NCI-H82 (cell line): Measurements from ENCODE around the gene SLC4A1AP.
"Not testable (repeated sequence)": the region's sequence is repeated elsewhere in the genome, so short reads cannot be mapped to it uniquely, and the experiment has no call there.

ENCODE experiments used
- DNase-seq: peaks from one replicate; lab custom pipeline; 2025; lab: John Stamatoyannopoulos, UW

SLC4A1AP gene, protein sequence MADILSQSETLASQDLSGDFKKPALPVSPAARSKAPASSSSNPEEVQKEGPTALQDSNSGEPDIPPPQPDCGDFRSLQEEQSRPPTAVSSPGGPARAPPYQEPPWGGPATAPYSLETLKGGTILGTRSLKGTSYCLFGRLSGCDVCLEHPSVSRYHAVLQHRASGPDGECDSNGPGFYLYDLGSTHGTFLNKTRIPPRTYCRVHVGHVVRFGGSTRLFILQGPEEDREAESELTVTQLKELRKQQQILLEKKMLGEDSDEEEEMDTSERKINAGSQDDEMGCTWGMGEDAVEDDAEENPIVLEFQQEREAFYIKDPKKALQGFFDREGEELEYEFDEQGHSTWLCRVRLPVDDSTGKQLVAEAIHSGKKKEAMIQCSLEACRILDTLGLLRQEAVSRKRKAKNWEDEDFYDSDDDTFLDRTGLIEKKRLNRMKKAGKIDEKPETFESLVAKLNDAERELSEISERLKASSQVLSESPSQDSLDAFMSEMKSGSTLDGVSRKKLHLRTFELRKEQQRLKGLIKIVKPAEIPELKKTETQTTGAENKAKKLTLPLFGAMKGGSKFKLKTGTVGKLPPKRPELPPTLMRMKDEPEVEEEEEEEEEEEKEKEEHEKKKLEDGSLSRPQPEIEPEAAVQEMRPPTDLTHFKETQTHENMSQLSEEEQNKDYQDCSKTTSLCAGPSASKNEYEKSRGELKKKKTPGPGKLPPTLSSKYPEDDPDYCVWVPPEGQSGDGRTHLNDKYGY

DNA sequence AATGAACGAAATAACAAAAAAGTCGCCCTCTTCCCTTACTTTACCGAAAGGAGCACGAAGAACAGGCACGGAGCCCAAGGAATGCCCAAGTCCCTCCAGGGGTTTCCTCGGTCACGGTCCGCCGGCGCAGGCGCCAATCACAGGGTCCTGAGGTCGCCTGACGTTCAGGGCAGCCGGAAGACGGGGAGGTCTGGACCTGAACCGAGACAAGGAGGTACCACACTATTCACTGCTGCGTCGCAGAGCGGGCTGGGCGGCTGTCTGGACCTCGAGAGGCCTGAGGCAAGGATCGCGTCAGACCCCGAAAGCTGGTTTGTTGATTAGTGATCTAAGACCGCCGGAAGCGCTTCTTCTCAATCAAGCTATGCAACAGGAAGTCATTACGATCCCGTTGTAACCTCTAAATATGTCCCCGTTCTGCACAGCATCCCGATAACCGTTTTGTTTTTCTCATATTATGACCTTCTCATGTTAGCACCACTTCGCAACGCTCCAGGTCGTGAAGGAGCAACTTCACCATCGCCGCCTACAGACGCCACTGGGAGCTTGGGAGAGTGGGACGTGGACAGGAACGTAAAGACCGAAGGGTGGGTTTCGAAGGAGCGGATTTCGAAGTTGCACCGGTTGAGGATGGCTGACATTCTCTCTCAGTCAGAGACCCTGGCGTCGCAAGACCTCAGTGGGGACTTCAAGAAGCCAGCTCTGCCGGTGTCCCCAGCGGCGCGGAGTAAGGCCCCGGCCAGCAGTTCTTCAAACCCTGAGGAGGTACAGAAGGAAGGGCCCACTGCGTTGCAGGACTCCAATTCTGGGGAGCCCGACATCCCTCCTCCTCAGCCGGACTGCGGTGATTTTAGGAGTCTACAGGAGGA is at the start of gene SLC4A1AP, which contains the start of gene SUPT7L:
TSS of gene SLC4A1AP (plus strand) at position 605 of the 869 bp plus-strand sequence. CDS start at position 631, 26 bp downstream.
TSS of gene SUPT7L (minus strand) at position 330 of the 869 bp plus-strand sequence. CDS start 1,422 bp downstream, outside the sequence.
- peak; percentile 93 for DNase-seq

DNA sequence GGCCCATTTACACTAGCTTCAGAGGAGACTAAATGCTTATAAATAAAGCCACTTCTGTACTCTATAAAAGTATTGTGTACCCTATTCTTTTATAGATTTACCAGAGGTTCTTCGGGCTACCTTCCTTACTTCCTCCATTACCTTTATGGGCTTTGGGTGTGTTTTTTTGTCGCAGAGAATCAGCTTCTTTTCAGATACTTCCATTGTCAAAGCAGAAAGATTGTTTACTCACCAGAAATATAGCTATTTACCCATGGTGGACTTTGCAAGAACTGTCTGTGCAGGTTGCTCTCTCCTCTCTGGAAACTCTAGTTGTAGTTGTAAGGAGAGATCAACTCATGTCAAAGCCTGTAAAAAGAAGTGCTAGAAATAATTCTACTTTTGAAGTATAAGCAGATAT is 49.7 kb upstream of the SLC4A1AP start:
- no peak for DNase-seq

DNA sequence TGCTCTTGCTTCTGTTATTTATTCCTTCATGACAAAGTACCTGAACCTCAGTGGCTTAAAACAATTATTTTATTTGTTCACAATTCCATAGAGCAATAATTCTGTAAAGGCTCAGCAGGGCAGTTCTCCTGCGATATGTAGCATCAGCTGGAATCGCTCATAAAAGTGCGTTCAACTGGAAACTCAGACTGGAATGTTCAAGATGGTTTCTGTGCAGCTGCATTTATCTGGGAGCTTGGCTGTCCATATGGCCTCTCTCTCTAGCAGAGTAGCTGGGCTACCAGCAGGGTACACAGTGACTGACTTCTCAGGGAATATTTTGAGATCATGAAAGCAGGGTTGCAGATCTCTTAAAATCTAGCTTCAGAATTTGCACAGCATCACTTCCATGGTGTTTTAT is 48.4 kb upstream of the SLC4A1AP start:
- DNase-seq = peak; percentile 2

- peak; percentile 8 for DNase-seq
Measured at GRCh38 chr2:27621524-27621923, 42.2 kb upstream of the SLC4A1AP start.

GRCh38 chr2:27622921-27623384 is 40.7 kb upstream of the SLC4A1AP start:
- no peak for DNase-seq

DNA sequence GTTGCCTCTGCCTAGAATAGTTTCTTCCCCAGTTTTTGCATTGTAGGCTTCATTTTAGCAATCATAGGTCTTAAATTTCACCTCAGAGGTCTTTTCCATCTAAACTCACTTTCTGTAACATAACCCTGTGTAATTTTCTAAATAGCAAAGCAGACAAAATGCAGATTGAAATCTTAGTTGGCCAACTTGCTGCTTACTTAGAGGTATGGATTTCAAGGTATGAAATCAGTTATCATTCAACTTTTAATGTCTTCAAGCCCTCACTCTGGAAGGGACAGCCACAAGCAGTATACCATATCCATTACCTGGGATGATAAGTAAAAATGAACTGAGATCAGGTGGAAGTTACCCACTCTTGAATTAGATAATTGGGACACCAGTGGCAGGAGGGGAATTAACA is 38.7 kb upstream of the SLC4A1AP start:
- no peak for DNase-seq

DNA sequence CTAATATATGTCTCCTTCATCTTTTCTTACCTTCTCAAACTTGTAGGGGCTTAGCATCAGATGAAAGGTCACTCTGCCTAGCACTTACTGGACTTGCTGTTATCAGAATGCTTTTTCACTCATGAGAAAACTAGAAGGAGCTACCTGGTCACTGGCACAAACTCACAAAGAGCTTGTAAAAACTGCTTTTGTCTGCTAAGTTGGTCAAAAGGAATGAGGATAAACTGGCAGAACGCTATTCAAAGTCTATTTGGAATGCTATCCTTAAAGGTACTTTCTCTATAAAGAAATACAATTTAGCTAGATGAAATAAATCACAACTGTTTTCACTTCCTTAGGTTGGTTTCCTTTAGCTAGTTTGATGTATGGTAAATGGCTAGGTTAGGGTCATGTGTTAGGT is 37.4 kb upstream of the SLC4A1AP start:
- not testable (repeated sequence) for DNase-seq

DNA sequence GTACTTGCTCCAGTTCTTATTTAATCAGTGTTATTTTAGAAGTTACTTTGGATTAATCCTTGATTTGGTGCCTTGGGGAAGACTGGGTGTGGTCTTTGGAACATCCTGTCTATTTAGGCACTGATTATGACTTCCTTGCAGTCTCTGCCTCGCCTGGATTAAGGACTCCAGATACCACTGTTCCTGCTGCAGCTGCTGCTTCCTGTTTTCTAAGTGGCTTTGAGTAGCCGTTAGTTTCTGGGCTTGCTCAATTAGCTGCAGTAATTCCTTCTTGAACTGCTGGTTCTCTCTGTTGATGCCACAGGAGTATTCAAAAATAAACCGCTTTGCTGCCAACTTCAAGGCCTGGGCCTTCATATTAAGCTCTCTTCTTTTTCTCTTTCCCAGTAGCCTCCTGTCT is 36.8 kb upstream of the SLC4A1AP start:
- DNase-seq = peak; percentile 88

DNA sequence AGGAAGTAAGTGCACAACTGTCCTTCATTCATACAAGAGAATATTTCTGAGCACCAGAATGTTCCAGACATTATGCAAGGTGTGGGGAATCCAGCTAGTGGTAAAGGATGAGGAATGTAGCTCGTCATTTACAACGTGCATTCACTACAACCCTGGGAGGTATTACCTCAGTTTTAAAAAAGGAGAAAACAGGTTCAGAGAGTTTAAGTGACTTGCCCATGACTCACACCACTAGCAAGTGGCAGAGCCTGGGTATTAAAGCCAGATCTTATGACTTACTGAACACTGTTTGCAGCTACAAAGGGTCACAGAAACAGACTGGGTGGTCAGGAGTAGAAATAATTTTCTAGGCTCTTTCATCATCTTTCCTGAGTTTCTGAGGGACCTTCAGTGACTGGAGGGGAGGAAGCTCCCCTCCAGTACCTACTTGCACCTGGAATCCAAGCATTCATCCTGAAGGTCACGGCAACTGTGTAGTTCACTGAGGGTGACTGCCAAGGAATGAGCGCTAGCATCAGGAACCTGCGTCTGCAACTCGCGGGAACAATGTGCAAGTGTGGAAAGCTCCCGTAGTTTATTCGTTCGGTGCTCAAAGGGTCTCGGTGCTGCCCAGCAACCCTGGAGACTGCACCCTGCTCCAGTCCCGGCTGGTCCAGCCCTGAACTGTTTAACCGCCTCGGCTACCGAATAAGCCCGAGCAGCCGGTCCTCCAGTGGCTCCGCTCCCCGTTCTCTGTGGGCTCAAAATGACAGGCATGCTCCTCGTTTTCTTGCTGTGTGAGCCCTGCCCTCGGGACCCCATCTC is 35.5 kb upstream of the SLC4A1AP start:
- peak; percentile 48 for DNase-seq

- DNase-seq = peak; percentile 93
Measured at GRCh38 chr2:27628767-27629709, 34.7 kb upstream of the SLC4A1AP start, which contains the start of the genes CCDC121 and GPN1. Gene CCDC121 (minus strand): TSS chr2:27629012. CDS start chr2:27627799, 1,213 bp downstream. Gene GPN1 (plus strand): TSS chr2:27629050. CDS start chr2:27629059, 9 bp downstream.

DNA sequence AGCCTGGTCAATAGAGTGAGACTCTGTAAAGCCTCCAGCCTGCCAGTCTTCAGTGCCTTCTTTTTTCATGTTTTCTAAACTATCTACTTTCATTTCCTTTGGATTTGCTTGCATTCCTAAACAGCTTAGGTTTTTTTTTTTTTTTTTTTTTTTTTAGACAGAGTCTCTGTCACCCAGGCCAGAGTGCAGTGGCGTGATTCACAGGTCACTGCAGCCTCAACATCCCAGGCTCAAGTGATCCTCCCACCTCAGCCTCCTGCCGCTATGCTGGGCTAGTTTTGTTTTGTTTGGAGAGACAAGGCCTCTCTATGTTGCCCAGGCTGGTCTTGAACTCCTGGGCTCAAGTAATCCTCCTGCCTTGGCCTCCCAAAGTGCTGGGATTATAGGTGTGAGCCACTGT is 33.4 kb upstream of the SLC4A1AP start:
- DNase-seq = not testable (repeated sequence)

- DNase-seq = no peak
Measured at GRCh38 chr2:27634291-27634690, 29.4 kb upstream of the SLC4A1AP start.

- no peak for DNase-seq
Measured at GRCh38 chr2:27636766-27637165, 26.9 kb upstream of the SLC4A1AP start.

DNA sequence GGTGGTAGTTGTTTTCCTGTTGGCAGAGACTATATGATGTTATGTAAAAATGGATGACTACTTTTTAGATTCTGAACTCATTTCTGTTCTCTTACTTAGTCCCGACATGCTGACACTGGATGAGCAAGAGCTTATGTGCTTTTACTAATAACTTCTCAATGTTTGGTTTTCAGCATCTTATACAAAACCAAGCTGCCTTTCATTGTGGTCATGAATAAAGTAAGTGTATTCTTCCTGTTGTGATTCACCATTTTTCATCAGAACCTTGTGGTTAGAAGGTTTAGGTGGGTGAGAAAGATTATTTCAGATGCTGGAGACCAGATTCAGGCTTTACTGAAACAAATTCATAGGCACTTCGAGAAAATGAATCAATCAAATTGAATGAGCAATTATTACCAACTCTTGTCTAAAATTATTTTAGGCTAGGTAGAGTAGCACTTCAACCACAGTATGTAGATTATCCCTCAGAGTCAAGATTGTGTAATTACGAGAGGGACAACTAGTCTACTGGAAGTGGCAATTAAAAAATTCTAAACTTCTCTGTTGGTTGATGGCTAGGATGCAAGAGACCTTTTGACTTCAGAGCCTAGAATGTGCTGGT is 25.6 kb upstream of the SLC4A1AP start:
- no peak for DNase-seq

DNA sequence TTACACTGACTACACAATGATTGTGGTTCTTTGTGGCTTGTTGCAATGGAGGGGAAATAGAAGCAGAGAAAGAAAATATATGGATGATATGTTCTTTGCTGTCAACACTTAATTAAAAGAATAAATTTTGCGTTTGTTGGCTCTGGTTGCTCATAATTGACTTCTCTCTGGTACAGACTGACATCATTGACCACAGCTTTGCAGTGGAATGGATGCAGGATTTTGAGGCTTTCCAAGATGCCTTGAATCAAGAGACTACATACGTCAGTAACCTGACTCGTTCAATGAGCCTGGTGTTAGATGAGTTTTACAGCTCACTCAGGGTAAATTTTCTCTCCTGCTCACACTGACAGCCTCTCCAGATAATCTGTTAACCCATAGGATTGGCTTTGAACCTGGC is 25.0 kb upstream of the SLC4A1AP start:
- no peak for DNase-seq

DNA sequence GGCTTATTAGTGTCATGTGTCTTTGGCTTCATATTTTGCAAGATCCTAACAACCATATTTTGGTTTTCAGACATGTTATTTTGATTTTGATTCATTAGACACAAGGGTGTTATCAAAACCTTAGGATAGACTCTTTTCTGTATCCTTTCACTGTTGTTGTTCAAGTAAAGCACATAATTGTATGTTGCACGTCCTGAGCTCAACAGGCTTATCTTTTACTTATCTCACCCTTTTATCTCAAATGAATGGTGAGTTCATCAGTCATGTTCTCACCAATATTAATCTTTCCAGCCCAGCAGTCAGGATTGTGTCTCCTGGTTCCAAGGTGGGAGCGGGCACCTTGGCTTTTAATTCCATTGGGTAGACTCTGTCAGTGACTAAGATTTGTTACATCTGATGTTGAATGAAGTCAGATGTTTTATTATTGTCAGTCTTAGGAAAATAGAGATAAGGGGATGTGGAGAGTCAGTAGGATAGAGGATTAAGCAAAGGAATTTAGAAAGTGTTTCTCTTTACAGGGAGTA is 22.9 kb upstream of the SLC4A1AP start:
- no peak for DNase-seq

DNA sequence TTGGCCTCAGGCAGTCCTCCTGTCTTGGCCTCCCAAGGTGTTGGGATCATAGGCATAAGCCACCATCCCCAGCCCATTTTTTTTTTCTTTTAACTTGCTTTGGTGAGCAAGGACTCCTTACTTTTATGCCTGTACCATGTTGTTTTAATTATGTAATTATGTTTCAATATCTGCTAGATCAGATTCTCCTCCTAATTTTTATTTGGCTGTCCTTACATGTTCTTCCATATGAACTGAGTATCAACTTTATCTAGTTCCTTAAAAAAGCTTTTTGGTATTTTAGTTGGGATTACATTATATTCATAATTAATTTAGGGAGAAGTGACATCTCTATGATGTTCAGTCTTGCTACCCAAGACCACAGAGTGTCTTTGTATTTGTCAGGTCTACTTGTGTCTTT is 18.5 kb upstream of the SLC4A1AP start:
- DNase-seq = no peak

DNA sequence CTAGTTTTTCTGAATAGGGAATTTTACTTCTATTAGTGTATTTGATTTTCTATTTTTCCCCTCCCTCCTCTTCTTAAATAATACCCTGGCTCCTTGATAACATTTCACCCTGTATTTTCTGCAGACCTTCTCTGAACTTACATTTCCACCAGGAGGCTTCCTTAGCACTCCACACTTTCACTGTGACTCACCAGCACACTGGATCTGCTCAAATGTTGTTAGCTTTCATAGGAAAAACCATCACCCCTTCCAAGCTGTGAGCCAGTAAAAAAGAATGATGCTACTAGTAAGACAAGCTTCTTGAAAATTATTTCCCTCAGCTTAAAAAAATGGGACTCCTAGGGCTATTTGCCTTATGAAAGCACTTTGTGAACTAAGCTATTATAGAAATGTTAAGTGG is 16.4 kb upstream of the SLC4A1AP start:
- DNase-seq = no peak

GRCh38 chr2:27647737-27648136 is 16.0 kb upstream of the SLC4A1AP start:
- no peak for DNase-seq
